Right cardiac atrium (tissue), 5 donors: ENCODE data around the gene CXCL8. TPM values are rescaled to one million over a fixed set of nuclear protein-coding genes. Genes with fewer than 3 reads are reported as not detected.

Experiments used
- ATAC-seq, 2 donors: fragments of 200-7000 bp; cut with Tn5 transposase; one replicate each; pipeline versions ENCODE4 v1.8.0 to v1.9.1; 2020; ENCODE audit warnings: moderate library complexity in 2 of 2, mild to moderate bottlenecking in 1 of 2
- DNase-seq, 3 donors: peaks; one replicate each; pipeline ENCODE4 v3.0.0-alpha.2; 2020
- H3K27ac ChIP-seq: one replicate; pipeline ENCODE4 v1.5.1; 2013; ENCODE audit warnings: mild to moderate bottlenecking, low read length, control low read depth, moderate library complexity
- H3K27me3 ChIP-seq: one replicate; pipeline ENCODE4 v1.6.1; 2013; ENCODE audit not compliant: control insufficient read depth, insufficient read depth
- H3K4me1 ChIP-seq: one replicate; pipeline ENCODE4 v1.6.1; 2013; ENCODE audit warnings: low read length; ENCODE audit not compliant: control insufficient read depth, insufficient read depth
- H3K4me3 ChIP-seq: one replicate; pipeline ENCODE4 v1.5.1; 2013; ENCODE audit warnings: low read length, control low read depth
- H3K9me3 ChIP-seq: one replicate; pipeline ENCODE4 v1.6.1; 2013; ENCODE audit warnings: low read length; ENCODE audit not compliant: control insufficient read depth
- WGBS: extraction: QIAGEN DNeasy Blood & Tissue Kit; methylation state at CpG from one replicate; pipeline ENCODE4 v1.1.7; 2013; 5-methylcytosine and 5-hydroxymethylcytosine counted together
- intact Hi-C, 4 donors: fragments of 100-400 bp; cut with DNase I; formaldehyde crosslinking; loops; one replicate each; pipeline versions ENCODE4 v1.11.0 to v1.14.0; 2022 to 2023
- polyA plus RNA-seq: library from polyadenylated mRNA; stranded (reverse); fragments of 200-250 nt; gene quantifications from one replicate; pipeline ENCODE4 v1.2.3, GENCODE V29; 2013
- total RNA-seq, 4 donors: library from RNA; stranded (reverse); fragmentation: NEBNext Ultra II Directional; extraction: Animal tissue kit (Norgen Biotek cat#: 25700); gene quantifications; one replicate each; pipeline ENCODE4 v1.2.1, GENCODE V29; 2021
- donor health status: healthy with polysubstance abuse.
- donor health status: DM: no; HTN: yes; CAD: no.
- donor health status: DM: no; HTN: no; CAD: no.
- donor health status: DM: no; HTN: yes; CAD: no; lungs with severe emphysema.
- donor health status: DM: yes; HTN: yes; CAD: no.

Gene CXCL8
- total and polyA plus RNA-seq, 5 donors, result 0.31 to 1.7 (median 0.50) TPM

GRCh38 chr4:73743795-73744194 is 3.4 kb downstream of the CXCL8 start:
- Histone ChIP-seq H3K4me3 (no peak overlapping the region), H3K9me3 (no peaks in the 10 kb centered on the region), H3K4me1 (no peaks in the 10 kb centered on the region), H3K27ac (no peak overlapping the region), H3K27me3 (no peaks in the 10 kb centered on the region)
- ATAC-seq (no peak), DNase-seq (no peak)
- intact Hi-C loops, result no loop called here
- WGBS, result 92% methylated on average over 3 of the region's 3 CpGs

DNA sequence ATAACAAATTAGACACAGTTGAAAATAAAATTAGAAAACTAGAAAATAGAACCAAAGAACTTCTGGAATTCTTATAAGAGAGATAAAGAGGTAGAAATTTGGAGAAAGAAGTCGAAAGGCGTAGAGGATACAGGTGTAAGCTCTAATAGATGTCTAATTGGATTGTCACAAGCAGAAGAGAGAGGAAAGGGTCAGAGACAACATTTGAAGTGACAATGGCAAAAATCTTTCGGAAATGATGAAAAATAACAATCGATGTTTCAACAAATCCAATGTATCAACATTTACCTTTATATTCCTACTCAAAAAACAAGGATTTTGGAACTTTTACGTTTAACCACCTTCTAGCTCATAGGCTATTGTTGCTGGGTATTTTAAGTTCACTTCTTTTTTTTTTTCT is 3.8 kb downstream of the CXCL8 start:
- no peak overlapping the region for H3K4me3 ChIP-seq
- H3K27me3 ChIP-seq, result no peaks in the 10 kb centered on the region
- no peak for ATAC-seq
- intact Hi-C loops, result no loop called here
- H3K9me3 ChIP-seq, result no peaks in the 10 kb centered on the region
- H3K27ac ChIP-seq, result no peak overlapping the region
- no peak for DNase-seq
- 77% methylated on average over 5 of the region's 5 CpGs for WGBS
- H3K4me1 ChIP-seq, result no peaks in the 10 kb centered on the region

DNA sequence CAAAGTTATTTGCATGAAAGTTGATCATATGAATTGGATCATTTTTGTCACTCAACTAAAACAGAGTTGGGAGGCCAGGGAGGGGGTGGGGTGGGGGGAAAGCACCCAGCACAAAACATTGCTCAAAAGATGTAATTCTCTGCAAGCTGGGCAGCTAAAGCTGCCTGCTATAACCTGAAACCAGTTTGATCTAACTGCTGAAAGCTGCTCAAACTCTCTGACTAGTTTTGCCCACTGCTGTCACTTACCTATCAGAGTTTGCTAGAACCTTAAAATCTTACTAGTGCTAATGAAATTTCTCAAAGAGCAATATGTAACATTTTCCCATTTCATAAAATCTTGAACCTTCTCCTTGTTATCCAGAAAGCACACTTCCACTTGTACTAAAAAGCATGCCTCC is 10.4 kb downstream of the CXCL8 start:
- intact Hi-C loops, result no loop called here
- Histone ChIP-seq H3K27ac (no peak overlapping the region), H3K27me3 (no peaks in the 10 kb centered on the region), H3K4me3 (no peak overlapping the region), H3K9me3 (no peaks in the 10 kb centered on the region), H3K4me1 (no peaks in the 10 kb centered on the region)
- DNase-seq (no peak), ATAC-seq (no peak)

DNA sequence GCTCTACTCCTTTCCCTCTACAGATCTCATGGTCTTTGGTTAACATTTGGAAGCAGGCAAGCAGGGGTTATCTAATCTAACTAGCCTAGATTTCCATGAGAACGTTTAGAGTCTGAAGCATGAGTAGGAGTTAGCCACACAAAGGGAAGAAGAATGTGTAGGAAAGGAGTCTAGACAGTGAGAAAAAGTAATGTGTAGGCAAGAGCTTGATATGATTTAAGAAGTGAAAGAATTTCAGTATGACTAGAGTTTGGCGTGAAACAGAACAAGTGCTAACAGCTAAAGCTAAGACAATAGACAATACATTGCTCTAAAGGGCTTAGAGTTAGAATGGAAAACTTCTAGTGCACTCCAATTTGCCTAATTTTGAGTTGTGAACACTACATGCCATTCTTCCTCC is 10.8 kb downstream of the CXCL8 start:
- ATAC-seq (no peak), DNase-seq (no peak)
- Histone ChIP-seq H3K4me1 (no peaks in the 10 kb centered on the region), H3K27ac (no peak overlapping the region), H3K27me3 (no peaks in the 10 kb centered on the region), H3K4me3 (no peak overlapping the region), H3K9me3 (no peaks in the 10 kb centered on the region)
- intact Hi-C loops, result no loop called here
- WGBS, result 36% methylated on average over 2 of the region's 2 CpGs

DNA sequence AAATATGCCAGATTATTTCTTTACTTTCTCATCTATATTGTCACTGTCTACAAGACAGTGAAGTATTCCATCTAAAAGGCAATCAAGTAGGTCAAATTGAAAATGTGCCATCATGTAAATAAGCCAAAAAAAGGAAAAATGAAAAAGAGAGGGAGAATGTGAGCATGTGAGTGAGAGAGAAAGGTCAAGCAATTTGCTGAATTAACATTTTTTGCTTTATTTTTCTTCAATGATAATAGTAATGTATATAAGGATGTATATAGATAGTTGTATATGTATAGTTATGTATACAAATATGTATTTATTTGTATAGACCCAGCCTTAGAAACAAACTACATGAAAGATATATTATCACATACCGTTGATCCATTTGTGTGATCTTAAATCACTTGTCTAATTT is 11.5 kb downstream of the CXCL8 start:
- intact Hi-C loops, result no loop called here

DNA sequence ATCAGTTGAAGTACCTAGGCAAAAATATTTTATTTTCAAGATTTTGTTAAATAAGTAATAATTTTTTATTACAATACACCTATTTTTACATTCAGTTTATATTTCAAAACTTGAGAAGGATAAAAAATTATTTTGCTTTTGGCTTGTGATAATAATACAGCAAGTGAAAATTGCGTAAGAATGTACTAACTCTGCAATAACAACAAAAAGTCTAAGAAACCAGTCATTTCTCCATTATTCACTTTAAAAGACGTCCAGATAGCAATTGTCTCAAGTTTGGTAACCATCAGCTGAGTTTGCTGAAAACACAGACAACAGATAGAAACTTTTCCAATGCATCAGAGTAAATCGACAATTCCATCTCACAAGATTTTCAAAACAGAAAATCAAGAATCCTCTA is 12.1 kb downstream of the CXCL8 start:
- no peaks in the 10 kb centered on the region for H3K4me1 ChIP-seq
- intact Hi-C loops, result no loop called here
- no peak for ATAC-seq
- no peak overlapping the region for H3K4me3 ChIP-seq
- H3K27ac ChIP-seq, result no peak overlapping the region
- H3K27me3 ChIP-seq, result no peaks in the 10 kb centered on the region
- no peak for DNase-seq
- no peaks in the 10 kb centered on the region for H3K9me3 ChIP-seq
- 64% methylated on average over 3 of the region's 3 CpGs for WGBS

More for the DNA sequence above, 11.5 kb downstream of the CXCL8 start:
- H3K27me3 ChIP-seq, result no peaks in the 10 kb centered on the region
- no peak overlapping the region for H3K27ac ChIP-seq
- no peaks in the 10 kb centered on the region for H3K9me3 ChIP-seq
- no peaks in the 10 kb centered on the region for H3K4me1 ChIP-seq
- no peak for ATAC-seq
- no peak for DNase-seq
- no peak overlapping the region for H3K4me3 ChIP-seq
- WGBS, result 98% methylated on average over 1 of the region's 1 CpG

DNA sequence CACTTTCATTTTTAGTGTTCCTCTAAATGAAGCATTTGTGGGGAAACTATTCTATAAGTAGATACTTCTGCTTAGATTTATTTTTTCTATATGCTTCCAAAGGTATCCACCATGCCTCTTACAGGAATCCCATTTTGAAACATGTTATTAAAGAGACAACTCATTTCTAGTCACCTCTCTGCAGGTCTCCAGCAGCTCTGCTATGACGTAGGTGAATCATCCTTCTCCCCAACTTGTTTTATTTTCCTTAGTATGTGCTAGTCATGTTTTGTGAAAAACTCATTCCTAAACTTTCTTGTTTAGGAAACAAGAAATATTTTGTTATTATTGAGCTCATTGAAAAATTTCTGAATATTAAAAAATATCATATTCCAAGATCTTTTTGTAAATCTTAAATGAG is 12.8 kb downstream of the CXCL8 start:
- H3K4me3 ChIP-seq, result no peak overlapping the region
- H3K9me3 ChIP-seq, result no peaks in the 10 kb centered on the region
- no peak overlapping the region for H3K27ac ChIP-seq
- intact Hi-C loops, result no loop called here
- no peak for ATAC-seq
- 88% methylated on average over 1 of the region's 1 CpG for WGBS
- H3K27me3 ChIP-seq, result no peaks in the 10 kb centered on the region
- no peak for DNase-seq
- H3K4me1 ChIP-seq, result no peaks in the 10 kb centered on the region

- no peaks in the 10 kb centered on the region for H3K27me3 ChIP-seq
- H3K4me1 ChIP-seq, result no peaks in the 10 kb centered on the region
- ATAC-seq (no peak), DNase-seq (no peak)
- intact Hi-C loops, result no loop called here
- H3K27ac ChIP-seq, result no peak overlapping the region
- H3K9me3 ChIP-seq, result no peaks in the 10 kb centered on the region
- no peak overlapping the region for H3K4me3 ChIP-seq
These were observed 14.6 kb downstream of the CXCL8 start for GRCh38 chr4:73754934-73755333.

DNA sequence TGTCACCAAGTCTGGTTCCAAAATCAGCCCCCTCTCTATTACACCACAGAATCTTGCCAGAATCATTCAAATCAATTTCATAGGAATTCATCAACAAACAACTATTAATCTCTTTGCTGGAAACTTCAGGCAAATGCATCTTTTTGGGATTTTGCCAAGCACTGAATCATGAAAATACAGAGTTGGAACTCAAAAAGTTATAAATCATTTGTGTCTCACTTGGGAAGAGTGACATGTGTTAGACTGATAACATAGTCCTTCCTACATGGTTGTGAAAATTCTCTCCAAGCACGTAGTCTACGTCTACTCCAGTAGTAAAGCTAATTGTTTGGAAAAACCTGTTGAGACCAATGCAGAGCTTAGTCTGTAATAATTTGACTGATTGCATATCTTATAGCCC is 19.0 kb downstream of the CXCL8 start:
- intact Hi-C loops, result no loop called here
- Histone ChIP-seq H3K4me3 (no peak overlapping the region), H3K27ac (no peak overlapping the region), H3K27me3 (no peaks in the 10 kb centered on the region), H3K9me3 (no peaks in the 10 kb centered on the region), H3K4me1 (no peaks in the 10 kb centered on the region)
- 65% methylated on average over 2 of the region's 2 CpGs for whole genome bisulfite sequencing
- ATAC-seq (no peak), DNase-seq (no peak)

DNA sequence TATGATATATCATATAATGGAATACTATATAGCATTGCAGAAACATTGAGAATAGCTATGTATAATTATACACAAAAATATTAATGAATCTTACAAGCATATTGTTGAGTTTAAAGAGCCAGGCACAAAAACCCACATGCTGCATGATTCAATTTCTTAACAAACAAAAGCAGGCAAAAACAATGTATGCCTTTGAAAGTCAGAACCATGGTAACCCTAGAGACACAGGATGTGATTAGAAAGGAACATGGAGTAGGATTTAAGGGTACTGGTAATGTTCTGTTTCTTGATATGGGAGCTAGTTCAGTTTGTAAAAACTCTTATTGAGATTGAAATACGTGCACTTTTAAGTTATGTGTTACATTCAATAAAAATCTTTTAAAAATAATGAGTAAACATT is 21.5 kb downstream of the CXCL8 start:
- intact Hi-C loops, result no loop called here
- Histone ChIP-seq H3K9me3 (no peaks in the 10 kb centered on the region), H3K4me1 (no peaks in the 10 kb centered on the region), H3K27me3 (no peaks in the 10 kb centered on the region), H3K4me3 (no peak overlapping the region), H3K27ac (no peak overlapping the region)
- 77% methylated on average over 1 of the region's 1 CpG for WGBS
- DNase-seq (no peak), ATAC-seq (no peak)

DNA sequence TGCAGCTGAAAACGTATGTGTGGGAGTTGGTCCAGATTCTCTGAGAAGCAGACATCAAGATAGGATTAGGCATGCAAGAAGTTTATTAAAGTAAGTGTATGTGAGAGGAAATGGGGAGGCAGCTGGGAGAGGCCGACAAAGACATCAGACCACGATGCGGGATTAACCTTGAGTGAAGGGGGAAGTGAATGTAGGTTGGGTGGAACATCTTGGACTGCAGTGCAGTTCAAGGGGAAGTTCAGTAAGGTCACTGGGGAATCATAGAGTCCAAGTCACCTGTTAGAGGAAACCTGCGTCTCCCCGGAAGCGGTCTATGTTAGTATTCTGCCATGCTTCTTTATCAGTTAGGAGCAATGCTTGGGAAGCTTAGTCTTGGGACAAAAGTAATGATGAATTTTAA is 22.0 kb downstream of the CXCL8 start:
- H3K27me3 ChIP-seq, result no peaks in the 10 kb centered on the region
- no peak overlapping the region for H3K4me3 ChIP-seq
- 62% methylated on average over 7 of the region's 7 CpGs for WGBS
- no peak overlapping the region for H3K27ac ChIP-seq
- DNase-seq, result no peak
- no peaks in the 10 kb centered on the region for H3K4me1 ChIP-seq
- H3K9me3 ChIP-seq, result no peaks in the 10 kb centered on the region
- intact Hi-C loops, result no loop called here
- ATAC-seq, result no peak

DNA sequence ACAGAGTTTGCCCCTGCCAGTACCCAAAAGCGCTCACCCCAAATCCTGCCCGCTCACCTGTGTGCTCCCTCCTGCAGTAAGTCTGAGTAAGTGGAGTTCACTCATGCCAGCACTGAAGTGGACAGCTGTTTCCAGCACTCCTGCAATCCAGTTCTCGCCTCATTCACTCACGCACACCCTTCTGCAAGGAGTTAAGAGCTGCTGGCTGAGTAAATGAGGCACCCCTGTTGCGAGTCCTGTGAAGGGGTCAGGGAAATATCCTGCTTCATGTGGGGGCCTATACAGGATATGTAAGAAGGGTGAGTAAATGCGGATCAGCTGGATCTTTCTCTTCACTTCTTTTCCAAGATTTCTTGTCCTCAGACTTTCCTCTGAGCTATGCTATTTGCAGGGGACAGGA is 23.5 kb downstream of the CXCL8 start:
- Histone ChIP-seq H3K27ac (no peak overlapping the region), H3K9me3 (no peaks in the 10 kb centered on the region), H3K4me3 (no peak overlapping the region), H3K27me3 (no peaks in the 10 kb centered on the region), H3K4me1 (no peaks in the 10 kb centered on the region)
- no peak for ATAC-seq
- WGBS, result 88% methylated on average over 6 of the region's 6 CpGs
- intact Hi-C loops, result no loop called here
- DNase-seq, result no peak
